ENCODE measurements around the gene CEMIP.

CEMIP gene

GRCh38 chr15:80778964-80779657 is at the start of gene CEMIP:
CEMIP (plus strand) TSS chr15:80779370; CDS start chr15:80873880, 94,510 bp downstream.
- peak; percentile 79 for DNase-seq (ENCODE audit: low read depth)
- H3K4me3 ChIP-seq (replicated peaks; ENCODE audit: low read depth, low read length) = peak within 1 kb of the TSS; percentile 66
- TF ChIP-seq, protein P1, sequence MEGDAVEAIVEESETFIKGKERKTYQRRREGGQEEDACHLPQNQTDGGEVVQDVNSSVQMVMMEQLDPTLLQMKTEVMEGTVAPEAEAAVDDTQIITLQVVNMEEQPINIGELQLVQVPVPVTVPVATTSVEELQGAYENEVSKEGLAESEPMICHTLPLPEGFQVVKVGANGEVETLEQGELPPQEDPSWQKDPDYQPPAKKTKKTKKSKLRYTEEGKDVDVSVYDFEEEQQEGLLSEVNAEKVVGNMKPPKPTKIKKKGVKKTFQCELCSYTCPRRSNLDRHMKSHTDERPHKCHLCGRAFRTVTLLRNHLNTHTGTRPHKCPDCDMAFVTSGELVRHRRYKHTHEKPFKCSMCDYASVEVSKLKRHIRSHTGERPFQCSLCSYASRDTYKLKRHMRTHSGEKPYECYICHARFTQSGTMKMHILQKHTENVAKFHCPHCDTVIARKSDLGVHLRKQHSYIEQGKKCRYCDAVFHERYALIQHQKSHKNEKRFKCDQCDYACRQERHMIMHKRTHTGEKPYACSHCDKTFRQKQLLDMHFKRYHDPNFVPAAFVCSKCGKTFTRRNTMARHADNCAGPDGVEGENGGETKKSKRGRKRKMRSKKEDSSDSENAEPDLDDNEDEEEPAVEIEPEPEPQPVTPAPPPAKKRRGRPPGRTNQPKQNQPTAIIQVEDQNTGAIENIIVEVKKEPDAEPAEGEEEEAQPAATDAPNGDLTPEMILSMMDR (IDR thresholded peaks at IDR 0.05; ENCODE audit: low read length, missing control alignments) = peak; percentile 43

DNA sequence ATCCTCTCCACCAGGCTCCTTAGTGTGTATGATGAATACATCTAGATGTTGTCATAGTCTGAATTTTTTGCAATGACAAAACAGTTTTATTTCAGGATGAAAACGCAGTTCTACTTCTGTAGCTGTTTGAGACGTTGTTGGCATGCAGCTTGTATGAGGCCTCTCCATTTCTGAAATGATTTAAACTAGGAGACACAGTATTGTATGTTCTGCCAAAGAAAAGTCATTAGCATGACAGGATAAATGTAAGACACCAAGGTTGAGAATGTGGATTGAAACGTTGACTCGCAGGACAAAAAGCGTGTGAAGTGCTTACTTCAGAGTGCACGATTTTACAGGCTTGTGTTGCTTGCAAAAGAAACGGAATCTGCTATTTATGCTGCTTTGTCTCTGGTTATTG is 48.8 kb upstream of the CEMIP start:
- H3K4me3 ChIP-seq (replicated peaks; ENCODE audit: low read depth, low read length) = no peak overlapping the region
- no peak for DNase-seq (ENCODE audit: low read depth)
- TF ChIP-seq, protein P1 (IDR thresholded peaks at IDR 0.05; ENCODE audit: low read length, missing control alignments) = no peak

- peak; percentile 25 for DNase-seq (ENCODE audit: low read depth)
- TF ChIP-seq, protein P1 (IDR thresholded peaks at IDR 0.05; ENCODE audit: low read length, missing control alignments) = no peak
- H3K4me3 ChIP-seq (replicated peaks; ENCODE audit: low read depth, low read length) = no peak overlapping the region
Observed at GRCh38 chr15:80730926-80731325, 48.2 kb upstream of the CEMIP start.

DNA sequence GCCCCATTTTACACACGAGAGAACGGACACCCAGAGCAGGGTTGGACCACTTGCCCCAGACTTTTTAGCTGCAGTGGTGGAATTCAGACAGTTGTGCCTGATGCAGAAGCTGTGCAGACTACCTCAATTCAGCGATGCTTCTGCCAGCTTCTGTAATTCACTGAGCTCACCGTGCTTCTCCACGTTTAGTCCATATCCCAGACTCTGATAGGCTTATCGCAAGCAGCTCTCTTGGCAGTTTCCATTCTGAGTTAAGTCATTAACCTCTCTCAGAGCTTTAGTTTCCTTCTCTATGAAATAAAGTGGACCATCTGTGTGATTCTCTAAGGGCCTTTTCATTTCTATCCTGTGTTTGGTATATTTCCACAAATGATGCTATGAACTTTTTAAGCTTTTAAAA is 47.0 kb upstream of the CEMIP start:
- TF ChIP-seq, protein P1 (IDR thresholded peaks at IDR 0.05; ENCODE audit: low read length, missing control alignments) = no peak
- DNase-seq (ENCODE audit: low read depth) = peak; percentile 26
- H3K4me3 ChIP-seq (replicated peaks; ENCODE audit: low read depth, low read length) = no peak overlapping the region

DNA sequence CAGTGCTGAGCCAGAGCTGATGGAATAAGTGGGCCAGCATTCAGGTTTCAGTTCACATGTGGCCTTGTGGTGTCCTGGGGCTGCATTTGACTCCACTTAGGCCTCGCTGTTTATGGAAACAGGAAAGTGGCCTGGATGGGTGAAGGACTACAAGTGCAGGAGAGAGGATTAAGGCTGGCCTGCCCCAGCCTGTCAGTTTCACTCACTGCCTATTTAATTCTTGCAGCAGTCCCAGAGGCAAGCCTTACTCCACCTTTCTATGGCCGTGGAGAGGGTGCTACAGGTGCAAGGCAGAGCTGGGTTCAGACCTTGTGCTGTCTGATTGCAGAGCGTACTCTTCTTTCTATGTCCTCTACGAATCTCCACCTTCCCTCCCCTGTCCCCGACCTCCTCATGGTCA is 46.4 kb upstream of the CEMIP start:
- TF ChIP-seq, protein P1 (IDR thresholded peaks at IDR 0.05; ENCODE audit: low read length, missing control alignments) = no peak
- no peak for DNase-seq (ENCODE audit: low read depth)
- H3K4me3 ChIP-seq (replicated peaks; ENCODE audit: low read depth, low read length) = no peak overlapping the region

- no peak for DNase-seq (ENCODE audit: low read depth)
- H3K4me3 ChIP-seq (replicated peaks; ENCODE audit: low read depth, low read length) = no peak overlapping the region
- TF ChIP-seq, protein P1 (IDR thresholded peaks at IDR 0.05; ENCODE audit: low read length, missing control alignments) = no peak
Observed at GRCh38 chr15:80733460-80733859, 45.7 kb upstream of the CEMIP start.

GRCh38 chr15:80735344-80735743 is 43.8 kb upstream of the CEMIP start:
- no peak for DNase-seq (ENCODE audit: low read depth)
- no peak overlapping the region for H3K4me3 ChIP-seq (replicated peaks; ENCODE audit: low read depth, low read length)
- TF ChIP-seq, protein P1 (IDR thresholded peaks at IDR 0.05; ENCODE audit: low read length, missing control alignments) = no peak
